ENCODE measurements around the gene EVL.

Gene EVL

GRCh38 chr14:100132161-100132902 lies 67.1 kb downstream of the EVL start:
- DNase-seq = no peak

- DNase-seq = no peak
These were observed 67.8 kb downstream of the EVL start for GRCh38 chr14:100132903-100133510.

GRCh38 chr14:100134586-100134985 lies 69.4 kb downstream of the EVL start:
- no peak for DNase-seq

- DNase-seq = no peak
These were observed 69.9 kb downstream of the EVL start for GRCh38 chr14:100135073-100135472.

- no peak for DNase-seq
These were observed 70.6 kb downstream of the EVL start for GRCh38 chr14:100135784-100136183.

- no peak for DNase-seq
These were observed 72.0 kb downstream of the EVL start for GRCh38 chr14:100137173-100137572.

- no peak for DNase-seq
These were observed 73.0 kb downstream of the EVL start for GRCh38 chr14:100138082-100138787.

GRCh38 chr14:100138955-100139354 lies 73.7 kb downstream of the EVL start:
- DNase-seq = no peak

- no peak for DNase-seq
These were observed 75.3 kb downstream of the EVL start for GRCh38 chr14:100140452-100141078.

GRCh38 chr14:100141098-100141497 lies 75.9 kb downstream of the EVL start:
- no peak for DNase-seq

- no peak for DNase-seq
These were observed 77.1 kb downstream of the EVL start for GRCh38 chr14:100142073-100143040.

- DNase-seq = no peak
These were observed 78.3 kb downstream of the EVL start for GRCh38 chr14:100143523-100143922.

GRCh38 chr14:100143934-100144333 lies 78.7 kb downstream of the EVL start:
- no peak for DNase-seq

GRCh38 chr14:100144645-100144995 lies 79.4 kb downstream of the EVL start:
- no peak for DNase-seq

- DNase-seq = no peak
These were observed 79.9 kb downstream of the EVL start for GRCh38 chr14:100144996-100145646.

GRCh38 chr14:100145682-100146464 lies 80.7 kb downstream of the EVL start:
- DNase-seq = no peak

GRCh38 chr14:100146531-100147091 lies 81.4 kb downstream of the EVL start:
- no peak for DNase-seq

GRCh38 chr14:100147181-100147631 lies 82.0 kb downstream of the EVL start:
- DNase-seq = no peak

- no peak for DNase-seq
These were observed 82.7 kb downstream of the EVL start for GRCh38 chr14:100147691-100148464.

Data from NCI-H2171 (cell line).